H1 (cell line): ENCODE results near the gene OSBPL5. TPM values are rescaled to one million over a fixed set of nuclear protein-coding genes. Genes with fewer than 3 reads are reported as not detected.

ENCODE experiments used
- CTCF ChIA-PET: fragments of 300-600 bp; sonication (Branson Sonifier 250); formaldehyde crosslinking; loops from one replicate; lab custom pipeline; 2021; ENCODE audit not compliant: partially characterized antibody; lab: Charles Lee
- POLR2A ChIA-PET: fragments of 300-600 bp; sonication (Branson Sonifier 250); formaldehyde crosslinking; loops from one replicate; lab custom pipeline; 2021; ENCODE audit warnings: inconsistent platforms; ENCODE audit not compliant: partially characterized antibody; lab: Charles Lee
- DNase-seq, 2 experiments: peaks; one replicate each; pipeline versions ENCODE4 v3.0.0 to v3.0.0-alpha.2; 2010 to 2022; ENCODE audit warnings: low spot score in 2 of 2, low read depth in 1 of 2, mixed read lengths in 1 of 2
- FAIRE-seq: peaks from 2 replicates; lab custom pipeline; 2011; peaks lifted over from hg19 to GRCh38; lab: Jason Lieb, UNC
- H2AFZ ChIP-seq: 2 replicates; pipeline ENCODE4 v1.8.1; 2012; ENCODE audit warnings: low read length, inconsistent platforms
- H2AK5ac ChIP-seq: 2 replicates; pipeline ENCODE4 v1.6.1; 2013; ENCODE audit warnings: low read depth, low read length
- H2BK120ac ChIP-seq: replicated peaks from 2 replicates; pipeline ENCODE3; 2013; ENCODE audit warnings: low read depth, low read length, inconsistent platforms
- H2BK12ac ChIP-seq: 2 replicates; pipeline ENCODE4 v1.6.1; 2013; ENCODE audit warnings: low read depth, low read length
- H2BK15ac ChIP-seq: 2 replicates; pipeline ENCODE4 v1.6.1; 2013; ENCODE audit warnings: low read length
- H2BK20ac ChIP-seq: 2 replicates; pipeline ENCODE4 v1.6.1; 2013; ENCODE audit warnings: low read length
- H2BK5ac ChIP-seq: 2 replicates; pipeline ENCODE4 v1.6.1; 2013; ENCODE audit warnings: low read depth, low read length
- H3K14ac ChIP-seq: 2 replicates; pipeline ENCODE4 v1.6.1; 2013; ENCODE audit warnings: inconsistent platforms; ENCODE audit not compliant: insufficient read length
- H3K18ac ChIP-seq: 2 replicates; pipeline ENCODE4 v1.6.1; 2013; ENCODE audit warnings: low read length; ENCODE audit errors: extremely low read depth
- H3K23ac ChIP-seq: 2 replicates; pipeline ENCODE4 v1.6.1; 2013; ENCODE audit warnings: inconsistent platforms; ENCODE audit not compliant: insufficient read length
- H3K23me2 ChIP-seq: 2 replicates; pipeline ENCODE4 v1.6.1; 2013; ENCODE audit warnings: low read depth, low read length
- H3K27ac ChIP-seq: 2 replicates; pipeline ENCODE4 v1.6.1; 2011; ENCODE audit warnings: low read depth, low read length, inconsistent platforms
- H3K27me3 ChIP-seq, 4 experiments: replicated peaks in 1 of 4; 1 replicate in 1 of 4; 2 replicates in 3 of 4; pipeline versions ENCODE4 v1.6.1 to v1.8.1; 2011 to 2013; ENCODE audit warnings: low read length in 3 of 4, mild to moderate bottlenecking in 3 of 4, inconsistent platforms in 2 of 4, mixed read lengths in 2 of 4, moderate library complexity in 1 of 4; ENCODE audit not compliant: control insufficient read depth in 3 of 4, insufficient read depth in 3 of 4; ENCODE audit errors: extremely low read depth in 1 of 4
- H3K36me3 ChIP-seq, 4 experiments: 2 replicates each; pipeline versions ENCODE4 v1.6.1 to v1.8.1; 2011 to 2013; ENCODE audit warnings: mild to moderate bottlenecking in 4 of 4, low read length in 3 of 4, moderate library complexity in 2 of 4, control low read depth in 1 of 4, inconsistent platforms in 1 of 4; ENCODE audit not compliant: insufficient read depth in 4 of 4, control insufficient read depth in 2 of 4
- H3K4ac ChIP-seq: replicated peaks from 2 replicates; pipeline ENCODE3; 2013; ENCODE audit warnings: low read length, low read depth, mixed read lengths, inconsistent platforms; ENCODE audit not compliant: insufficient read length
- H3K4me1 ChIP-seq, 4 experiments: replicated peaks in 1 of 4; 1 replicate in 1 of 4; 2 replicates in 3 of 4; pipeline versions ENCODE4 v1.6.1 to v1.8.1; 2011 to 2013; ENCODE audit warnings: low read length in 3 of 4, inconsistent platforms in 2 of 4, mixed read lengths in 1 of 4; ENCODE audit not compliant: insufficient read depth in 4 of 4, control insufficient read depth in 3 of 4
- H3K4me2 ChIP-seq, 2 experiments: 2 replicates each; pipeline versions ENCODE4 v1.6.1 to v1.8.1; 2011 to 2013; ENCODE audit warnings: low read depth in 2 of 2, low read length in 2 of 2, control low read depth in 1 of 2, inconsistent platforms in 1 of 2, mild to moderate bottlenecking in 1 of 2; ENCODE audit not compliant: insufficient read depth in 1 of 2
- H3K4me3 ChIP-seq, 4 experiments: fragments of 200-600, 300-600 bp in 1 of 4; sonication (generic), shearing (Covaris generic), sonication (Bioruptor Twin) in 1 of 4; 2 replicates each; pipeline versions ENCODE4 v1.5.1 to v1.8.1; 2011 to 2016; ENCODE audit warnings: low read length in 4 of 4, low read depth in 3 of 4, control low read depth in 2 of 4, inconsistent platforms in 2 of 4, mild to moderate bottlenecking in 2 of 4, mixed read lengths in 1 of 4, moderate library complexity in 1 of 4; ENCODE audit not compliant: insufficient read depth in 2 of 4; ENCODE audit errors: extremely low read depth in 1 of 4
- H3K56ac ChIP-seq: replicated peaks from 2 replicates; pipeline ENCODE3; 2013; ENCODE audit warnings: low read depth, mild to moderate bottlenecking, mixed read lengths, low read length, inconsistent platforms; ENCODE audit not compliant: insufficient read length
- H3K79me1 ChIP-seq: 2 replicates; pipeline ENCODE4 v1.6.1; 2013; ENCODE audit warnings: low read depth, low read length, control low read depth
- H3K79me2 ChIP-seq, 2 experiments: 2 replicates each; pipeline versions ENCODE4 v1.6.1 to v1.8.1; 2012 to 2013; ENCODE audit warnings: low read length in 2 of 2, mild to moderate bottlenecking in 2 of 2, inconsistent platforms in 1 of 2; ENCODE audit not compliant: insufficient read depth in 2 of 2, control insufficient read depth in 1 of 2
- H3K9ac ChIP-seq, 4 experiments: replicated peaks in 1 of 4; 1 replicate in 1 of 4; 2 replicates in 3 of 4; pipeline versions ENCODE4 v1.6.1 to v1.8.1; 2011 to 2013; ENCODE audit warnings: low read depth in 3 of 4, low read length in 3 of 4, control low read depth in 2 of 4, mild to moderate bottlenecking in 2 of 4, moderate library complexity in 2 of 4, inconsistent platforms in 1 of 4; ENCODE audit errors: extremely low read depth in 1 of 4
- H3K9me3 ChIP-seq, 2 experiments: 2 replicates each; pipeline versions ENCODE4 v1.6.1 to v1.8.1; 2012 to 2013; ENCODE audit warnings: mild to moderate bottlenecking in 2 of 2, moderate library complexity in 2 of 2, control low read depth in 1 of 2, inconsistent platforms in 1 of 2, low read depth in 1 of 2, low read length in 1 of 2, mixed read lengths in 1 of 2; ENCODE audit not compliant: insufficient read depth in 2 of 2
- H4K20me1 ChIP-seq, 2 experiments: replicated peaks in 1 of 2; 2 replicates each; pipeline versions ENCODE3 to v1.8.1; 2011 to 2013; ENCODE audit warnings: inconsistent platforms in 2 of 2, low read length in 2 of 2, mild to moderate bottlenecking in 1 of 2; ENCODE audit not compliant: insufficient read depth in 2 of 2, control insufficient read depth in 1 of 2
- H4K5ac ChIP-seq: 2 replicates; pipeline ENCODE4 v1.6.1; 2013; ENCODE audit warnings: low read length, low read depth, mixed read lengths, inconsistent platforms; ENCODE audit not compliant: insufficient read length
- H4K8ac ChIP-seq: 2 replicates; pipeline ENCODE4 v1.8.0; 2013; ENCODE audit warnings: mild to moderate bottlenecking, moderate library complexity, low read length, inconsistent platforms; ENCODE audit not compliant: insufficient read depth; ENCODE audit errors: extremely low read depth
- H4K91ac ChIP-seq: replicated peaks from 2 replicates; pipeline ENCODE3; 2013; ENCODE audit warnings: low read length, mixed read lengths, inconsistent platforms; ENCODE audit not compliant: insufficient read length
- BRCA1 ChIP-seq: IDR thresholded peaks from 2 replicates; pipeline ENCODE4 v1.6.1; 2012; ENCODE audit warnings: low read depth, low read length, improper control_type of control experiment
- CHD1 ChIP-seq: IDR thresholded peaks from 2 replicates; pipeline ENCODE4 v1.6.1; 2012; ENCODE audit warnings: low read depth, low read length, improper control_type of control experiment
- E2F6 ChIP-seq: IDR thresholded peaks from 2 replicates; pipeline ENCODE4 v1.6.1; 2012; ENCODE audit warnings: inconsistent platforms
- EGR1 ChIP-seq: IDR thresholded peaks from 2 replicates; pipeline ENCODE4 v1.6.1; 2011; ENCODE audit warnings: low read depth, low read length, borderline replicate concordance
- EZH2 ChIP-seq: fragments of 200-600 bp; sonication (generic); IDR thresholded peaks from 2 replicates; pipeline ENCODE4 v1.7.1; 2012; ENCODE audit warnings: low read depth, mild to moderate bottlenecking, moderate library complexity, low read length, inconsistent platforms; ENCODE audit not compliant: severe bottlenecking
- HDAC2 ChIP-seq, 2 experiments: fragments of 300-600 bp in 1 of 2; sonication (generic) in 1 of 2; IDR thresholded peaks; 2 replicates each; pipeline ENCODE4 v1.6.1; 2011 to 2012; ENCODE audit warnings: low read depth in 2 of 2, low read length in 2 of 2, mild to moderate bottlenecking in 2 of 2, moderate library complexity in 2 of 2, borderline replicate concordance in 1 of 2, inconsistent platforms in 1 of 2
- RBBP5 ChIP-seq: IDR thresholded peaks from 2 replicates; pipeline ENCODE4 v1.7.1; 2012; ENCODE audit warnings: low read depth, mild to moderate bottlenecking, inconsistent platforms, low read length, moderate library complexity, borderline replicate concordance
- SP2 ChIP-seq: IDR thresholded peaks from 2 replicates; pipeline ENCODE4 v1.6.1; 2012; ENCODE audit warnings: mild to moderate bottlenecking, low read length, inconsistent platforms
- TAF1 ChIP-seq: IDR thresholded peaks from 2 replicates; pipeline ENCODE4 v1.6.1; 2011; ENCODE audit warnings: mild to moderate bottlenecking, low read depth, low read length
- TEAD4 ChIP-seq: IDR thresholded peaks from 2 replicates; pipeline ENCODE4 v1.6.1; 2012; ENCODE audit warnings: low read depth, low read length, inconsistent platforms, mixed read lengths
- USF2 ChIP-seq: IDR thresholded peaks from 2 replicates; pipeline ENCODE4 v1.6.1; 2011; ENCODE audit warnings: low read length, improper control_type of control experiment
- ZNF274 ChIP-seq: IDR thresholded peaks from 2 replicates; pipeline ENCODE4 v1.7.0; 2012; ENCODE audit warnings: low read length, borderline replicate concordance; ENCODE audit errors: extremely low read depth
- WGBS, 2 experiments: shearing (Covaris generic) in 1 of 2; methylation state at CpG; one replicate each; pipeline versions ENCODE4 v1.1.6 to v1.1.7; 2013 to 2015; ENCODE audit warnings: low lambda C conversion rate in 2 of 2, mixed read lengths in 2 of 2, inconsistent platforms in 1 of 2, low coverage in 1 of 2, missing lambda C conversion rate in 1 of 2; ENCODE audit not compliant: insufficient replicate concordance in 2 of 2, insufficient coverage in 1 of 2, insufficient read length in 1 of 2; ENCODE audit errors: extremely low coverage in 1 of 2, missing lambda C conversion rate in 1 of 2; 5-methylcytosine and 5-hydroxymethylcytosine counted together
- polyA plus RNA-seq, 7 experiments: library from polyadenylated mRNA; depleted of rRNA in 3 of 7; stranded (reverse) in 5 of 7; unstranded in 2 of 7; fragments of >200 nt in 5 of 7; fragments of 200-250 nt in 2 of 7; gene quantifications; 1 replicate in 5 of 7; 2 replicates in 1 of 7; 4 replicates in 1 of 7; pipeline versions ENCODE4 v1.2.1 to v1.2.3, GENCODE V29; 2011 to 2013; ENCODE audit warnings: missing spikeins in 2 of 7, mixed read lengths in 2 of 7
- total RNA-seq: library from RNA; stranded (reverse); fragmentation: NEBNext Ultra II Directional; extraction: Animal tissue kit (Norgen Biotek cat#: 25700); gene quantifications from 2 replicates; pipeline ENCODE4 v1.2.1, GENCODE V29; 2021

OSBPL5 gene
- total and polyA plus RNA-seq, 2 of the 8 experiments (the other 6 are each of a cell fraction or from before 2014, with no cell fraction given): 3.4 to 9.9 TPM

- H2BK5ac ChIP-seq: no peak overlapping the region
- no peak overlapping the region for H3K4ac ChIP-seq
- DNase-seq: no peak
- CTCF ChIA-PET: interaction anchor here (1.1 to 20.3 kb wide), 2 partner anchors 11 to 45 kb away, joined by 4 to 434 read pairs; no protein-coding TSS in a partner anchor
- no peak overlapping the region for H3K4me3 ChIP-seq
- peaks cover 0 to 70% of the 10 kb centered on the region in 2 experiments; a peak in 2 of 4 replicates for H3K79me2 ChIP-seq
- no peaks in the 10 kb centered on the region for H3K9me3 ChIP-seq
- H3K56ac ChIP-seq: no peak overlapping the region
- H3K14ac ChIP-seq: no peak overlapping the region
- no peaks in the 10 kb centered on the region for H3K27me3 ChIP-seq
- POLR2A ChIA-PET: interaction anchor here (1.3 to 1.4 kb wide), 3 partner anchors 14 to 45 kb away, joined by 3 to 8 read pairs (median 3); partner anchors contain the start of gene CARS1
- H4K20me1 ChIP-seq: peaks cover 28 to 57% of the 10 kb centered on the region in 2 experiments
- H3K23ac ChIP-seq: no peak overlapping the region
- H2BK120ac ChIP-seq: no peak overlapping the region
- H2BK15ac ChIP-seq: no peak overlapping the region
- no peak overlapping the region for H4K5ac ChIP-seq
- H2BK20ac ChIP-seq: no peak overlapping the region
- no peak overlapping the region for H3K4me2 ChIP-seq
- no peak overlapping the region for H3K18ac ChIP-seq
- no peak overlapping the region for H4K8ac ChIP-seq
- H4K91ac ChIP-seq: no peak overlapping the region
- H3K23me2 ChIP-seq: no peaks in the 10 kb centered on the region
- WGBS, 2 experiments: 94% methylated on average over 5 of the region's 6 CpGs; no CpG with 5 or more reads in 1 of the 2 experiments
- no peak overlapping the region for H3K27ac ChIP-seq
- no peak overlapping the region for H3K9ac ChIP-seq
- peaks cover 0 to 3% (median 0%) of the 10 kb centered on the region in 4 experiments; a peak in 1 of 7 replicates for H3K4me1 ChIP-seq
- H2AFZ ChIP-seq: no peak overlapping the region
- H2BK12ac ChIP-seq: no peak overlapping the region
- H2AK5ac ChIP-seq: no peak overlapping the region
- FAIRE-seq: no peak
- H3K36me3 ChIP-seq: peaks cover 2 to 43% (median 12%) of the 10 kb centered on the region in 4 experiments; a peak in 6 of 8 replicates
- peaks cover 29% of the 10 kb centered on the region for H3K79me1 ChIP-seq
- TF ChIP-seq EZH2: no peak
- no peak for TF ChIP-seq CHD1
- TF ChIP-seq BRCA1: no peak
- TF ChIP-seq E2F6: no peak
- TF ChIP-seq RBBP5: no peak
- no peak for TF ChIP-seq HDAC2 (IDR thresholded peaks at IDR 0.05; ENCODE audit: borderline replicate concordance in 1 of 2, low read depth in 2 of 2, low read length in 2 of 2)
- TF ChIP-seq ZNF274: no peak
- no peak for TF ChIP-seq TEAD4
- TF ChIP-seq USF2: no peak
- no peak for TF ChIP-seq EGR1
- TF ChIP-seq TAF1: no peak
- no peak for TF ChIP-seq SP2
These were observed 121.1 kb downstream of the OSBPL5 start for GRCh38 chr11:3044004-3044403.
